Measurements from ENCODE around the gene PELO. TPM values are rescaled to one million over a fixed set of nuclear protein-coding genes. Genes with fewer than 3 reads are reported as not detected.

PELO gene
- total and polyA plus RNA-seq, 5 experiments from 2014 or later = 2.2 to 8.5 (median 4.5) TPM

DNA sequence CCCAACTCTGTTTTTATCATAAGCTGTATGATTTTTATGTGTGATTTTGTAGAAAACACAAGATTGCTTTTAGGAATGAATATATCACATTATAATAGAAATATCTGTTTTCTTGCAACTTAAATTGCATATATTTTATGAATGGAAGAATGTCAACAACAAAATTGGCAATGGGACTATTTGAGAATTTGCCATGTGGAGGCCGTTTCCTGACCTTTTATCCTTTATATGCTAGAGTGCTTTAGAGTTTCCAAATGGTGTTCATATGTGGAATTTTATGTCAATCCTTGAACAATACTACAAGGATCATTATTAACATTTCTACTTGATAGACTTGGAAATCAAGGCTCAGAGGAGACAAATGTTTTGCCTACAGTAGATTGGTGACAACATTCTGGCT lies 34.2 kb downstream of the PELO start:
- Mint-ChIP-seq H3K27me3 (no peaks in the 10 kb centered on the region), H3K4me3 (no peak overlapping the region), H3K36me3 (peaks cover 0 to under 1% (median 0%) of the 10 kb centered on the region in 3 donors), H3K27ac (no peak overlapping the region), H3K9me3 (peaks cover 0 to 1% (median 0%) of the 10 kb centered on the region in 9 donors), H3K4me1 (peaks cover 0 to 9% (median 0%) of the 10 kb centered on the region in 4 donors)
- POLR2A ChIA-PET = no interaction called here
- DNase-seq (no peak), ATAC-seq (no peak)

GRCh38 chr5:52822437-52822836 lies 34.7 kb downstream of the PELO start:
- no peak overlapping the region for H3K4me3 Mint-ChIP-seq
- no peak for DNase-seq
- POLR2A ChIA-PET = no interaction called here
- no peaks in the 10 kb centered on the region for H3K27me3 Mint-ChIP-seq
- H3K27ac Mint-ChIP-seq = no peak overlapping the region
- H3K4me1 Mint-ChIP-seq = peaks cover 0 to 9% (median 0%) of the 10 kb centered on the region in 4 donors
- H3K9me3 Mint-ChIP-seq = peaks cover 0 to 7% (median 0%) of the 10 kb centered on the region in 9 donors
- H3K36me3 Mint-ChIP-seq = peaks cover 0 to 6% (median 0%) of the 10 kb centered on the region in 3 donors
- no peak for ATAC-seq

GRCh38 chr5:52824827-52825226 lies 37.1 kb downstream of the PELO start:
- DNase-seq = no peak
- Mint-ChIP-seq H3K27me3 (no peaks in the 10 kb centered on the region), H3K4me1 (peaks cover 0 to 9% (median 0%) of the 10 kb centered on the region in 4 donors), H3K4me3 (no peak overlapping the region), H3K36me3 (peaks cover 0 to 18% (median 0%) of the 10 kb centered on the region in 3 donors), H3K9me3 (peaks cover 0 to 22% (median 3%) of the 10 kb centered on the region in 9 donors), H3K27ac (no peak overlapping the region)
- POLR2A ChIA-PET = no interaction called here
- ATAC-seq = no peak

GRCh38 chr5:52825826-52826225 lies 38.1 kb downstream of the PELO start:
- H3K27me3 Mint-ChIP-seq = no peaks in the 10 kb centered on the region
- H3K9me3 Mint-ChIP-seq = peaks cover 0 to 22% (median 3%) of the 10 kb centered on the region in 9 donors
- ATAC-seq (no peak), DNase-seq (no peak)
- no peak overlapping the region for H3K4me3 Mint-ChIP-seq
- POLR2A ChIA-PET = no interaction called here
- H3K4me1 Mint-ChIP-seq = peaks cover 0 to 9% (median 0%) of the 10 kb centered on the region in 4 donors
- H3K27ac Mint-ChIP-seq = no peak overlapping the region
- H3K36me3 Mint-ChIP-seq = peaks cover 0 to 18% (median 0%) of the 10 kb centered on the region in 3 donors

DNA sequence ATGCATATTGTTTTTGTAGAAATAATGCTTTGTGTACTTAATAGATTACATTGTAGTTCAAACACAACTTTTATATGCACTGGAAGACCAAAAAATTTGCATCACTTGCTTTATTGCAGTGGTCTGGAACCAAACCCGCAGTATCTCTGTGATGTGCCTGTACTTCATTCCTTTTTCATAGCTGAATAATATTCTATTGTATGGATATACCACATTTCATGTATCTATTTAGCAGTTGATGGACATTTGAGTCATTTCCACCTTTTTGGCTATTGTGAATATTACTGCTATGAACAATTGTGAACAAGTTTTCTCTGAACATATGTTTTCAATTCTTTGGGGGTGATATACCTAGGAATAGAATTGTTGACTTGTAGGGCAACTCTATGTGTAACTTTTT lies 40.1 kb downstream of the PELO start:
- no peak for ATAC-seq
- H3K9me3 Mint-ChIP-seq = peaks cover 0 to 22% (median 3%) of the 10 kb centered on the region in 9 donors
- no peak overlapping the region for H3K27ac Mint-ChIP-seq
- H3K27me3 Mint-ChIP-seq = no peaks in the 10 kb centered on the region
- DNase-seq = no peak
- H3K4me3 Mint-ChIP-seq = no peak overlapping the region
- H3K4me1 Mint-ChIP-seq = peaks cover 0 to 9% (median 0%) of the 10 kb centered on the region in 4 donors
- peaks cover 0 to 18% (median 0%) of the 10 kb centered on the region in 3 donors for H3K36me3 Mint-ChIP-seq
- POLR2A ChIA-PET = no interaction called here

DNA sequence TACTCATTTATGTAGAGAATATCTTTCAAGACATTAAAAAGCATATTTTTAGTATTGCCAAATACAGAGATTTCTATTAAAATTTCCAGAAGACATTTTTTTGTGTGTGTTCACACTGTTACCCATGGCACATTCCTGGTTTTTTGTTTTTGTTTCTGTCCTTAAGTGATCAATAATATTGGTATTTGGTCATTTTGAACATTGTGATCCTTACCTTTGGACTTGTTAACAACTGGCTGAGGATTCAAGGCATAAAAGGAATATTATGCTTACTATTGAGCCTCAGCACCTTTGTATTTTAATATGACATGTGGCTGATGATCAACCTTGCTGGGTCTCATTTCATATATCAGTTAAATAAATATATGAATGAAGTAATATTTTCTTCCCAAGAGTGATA lies 41.9 kb downstream of the PELO start:
- DNase-seq (no peak), ATAC-seq (no peak)
- peaks cover 0 to 18% (median 0%) of the 10 kb centered on the region in 3 donors for H3K36me3 Mint-ChIP-seq
- no peak overlapping the region for H3K4me3 Mint-ChIP-seq
- H3K27ac Mint-ChIP-seq = no peak overlapping the region
- H3K9me3 Mint-ChIP-seq = peaks cover 0 to 22% (median 3%) of the 10 kb centered on the region in 9 donors
- POLR2A ChIA-PET = no interaction called here
- peaks cover 0 to 9% (median 0%) of the 10 kb centered on the region in 4 donors for H3K4me1 Mint-ChIP-seq
- H3K27me3 Mint-ChIP-seq = no peaks in the 10 kb centered on the region

DNA sequence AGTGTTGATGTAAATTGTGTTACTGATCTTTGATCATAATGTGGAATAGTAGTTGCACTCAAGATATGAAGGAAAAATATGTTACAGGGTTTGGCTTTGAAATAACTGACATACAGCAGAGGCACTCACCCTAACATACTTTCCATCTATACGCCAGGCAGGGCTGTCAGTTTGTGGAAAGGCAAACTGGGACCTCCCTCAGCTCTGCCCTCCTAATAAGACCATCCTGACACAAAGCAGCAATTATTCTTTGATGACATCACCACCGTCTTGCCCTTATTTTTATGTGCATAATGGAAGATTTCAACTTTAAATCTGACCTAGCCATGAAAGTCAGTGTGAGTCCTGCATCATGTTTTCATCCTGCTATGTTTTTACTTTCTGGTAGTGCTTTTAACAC lies 42.9 kb downstream of the PELO start:
- no peak for DNase-seq
- no peak overlapping the region for H3K4me3 Mint-ChIP-seq
- H3K4me1 Mint-ChIP-seq = peaks cover 0 to 6% (median 0%) of the 10 kb centered on the region in 4 donors
- H3K9me3 Mint-ChIP-seq = peaks cover 0 to 22% (median 3%) of the 10 kb centered on the region in 9 donors
- no peak for ATAC-seq
- no peaks in the 10 kb centered on the region for H3K27me3 Mint-ChIP-seq
- no peak overlapping the region for H3K27ac Mint-ChIP-seq
- peaks cover 0 to 18% (median 0%) of the 10 kb centered on the region in 3 donors for H3K36me3 Mint-ChIP-seq
- POLR2A ChIA-PET = no interaction called here

GRCh38 chr5:52831786-52832511 lies 44.2 kb downstream of the PELO start:
- no peak for DNase-seq
- POLR2A ChIA-PET = no interaction called here
- Mint-ChIP-seq H3K9me3 (peaks cover 0 to 20% (median 3%) of the 10 kb centered on the region in 9 donors), H3K27me3 (no peaks in the 10 kb centered on the region), H3K4me1 (no peaks in the 10 kb centered on the region), H3K27ac (no peak overlapping the region), H3K4me3 (no peak overlapping the region), H3K36me3 (peaks cover 0 to 17% (median 0%) of the 10 kb centered on the region in 3 donors)
- no peak for ATAC-seq

DNA sequence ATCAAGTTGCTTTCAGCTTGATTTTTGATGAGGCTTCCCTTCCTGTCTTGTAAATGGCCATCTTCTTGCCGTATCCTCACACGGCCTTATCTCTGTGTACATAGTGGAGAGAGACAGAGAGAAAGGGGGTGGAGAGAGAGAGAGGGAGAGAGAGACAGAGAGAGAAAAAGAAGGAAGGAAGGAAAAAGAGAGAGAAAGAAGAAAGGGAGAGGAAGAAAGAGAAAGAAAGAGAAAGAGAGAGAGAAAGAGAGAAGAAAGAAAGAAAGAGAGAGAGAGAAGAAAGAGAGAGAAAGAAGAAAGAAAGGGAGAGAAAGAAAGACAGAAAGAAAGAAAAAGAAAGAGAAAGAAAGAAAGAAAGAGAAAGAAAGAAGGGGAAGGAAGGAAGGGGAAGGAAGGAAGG lies 46.6 kb downstream of the PELO start:
- no peak for DNase-seq

GRCh38 chr5:52837068-52837467 lies 49.4 kb downstream of the PELO start:
- POLR2A ChIA-PET = no interaction called here
- ATAC-seq (no peak), DNase-seq (no peak)
- Mint-ChIP-seq H3K27me3 (no peaks in the 10 kb centered on the region), H3K4me1 (no peaks in the 10 kb centered on the region), H3K4me3 (no peak overlapping the region), H3K27ac (no peak overlapping the region), H3K36me3 (no peaks in the 10 kb centered on the region), H3K9me3 (no peaks in the 10 kb centered on the region)

More for the DNA sequence above, 46.6 kb downstream of the PELO start:
- Mint-ChIP-seq H3K4me3 (no peak overlapping the region), H3K27ac (no peak overlapping the region), H3K4me1 (no peaks in the 10 kb centered on the region), H3K36me3 (no peaks in the 10 kb centered on the region), H3K9me3 (no peaks in the 10 kb centered on the region), H3K27me3 (no peaks in the 10 kb centered on the region)
- POLR2A ChIA-PET = no interaction called here
- ATAC-seq = no peak

Other genes with a start within 250 kb of the PELO start
- 1 to 10 TPM; 3.9 to 4.6 TPM for gene ITGA1, start within 50 bp of the PELO start, total RNA-seq
- gene ITGA1, start within 50 bp of the PELO start, polyA plus RNA-seq = 1 to 10 TPM in 1 of 3 donors, under 1 TPM in 2; 0.27 to 1.1 (median 0.83) TPM
- gene ITGA2, start 201.4 kb downstream of the PELO start, total RNA-seq = not detected
- gene ITGA2, start 201.4 kb downstream of the PELO start, polyA plus RNA-seq = under 1 TPM in 2 of 3 donors, not detected in 1; 0.06 to 0.19 TPM